OCI-LY7 (cell line): ENCODE results near the gene PXMP4.

Source experiments
- CTCF ChIP-seq: fragments of 200-600 bp; sonication (generic); conservative IDR thresholded peaks from 2 replicates; pipeline ENCODE4 v1.5.1; 2014; ENCODE audit warnings: mild to moderate bottlenecking, antibody characterized with exemption, low read length, moderate library complexity, mixed read lengths
- EZH2phosphoT487 ChIP-seq: fragments of 200-600 bp; sonication (generic); IDR thresholded peaks from 2 replicates; pipeline ENCODE4 v1.6.1; 2018; ENCODE audit warnings: low read depth, borderline replicate concordance, mild to moderate bottlenecking, mixed run types, antibody characterized with exemption, low read length, moderate library complexity, mixed read lengths

DNA sequence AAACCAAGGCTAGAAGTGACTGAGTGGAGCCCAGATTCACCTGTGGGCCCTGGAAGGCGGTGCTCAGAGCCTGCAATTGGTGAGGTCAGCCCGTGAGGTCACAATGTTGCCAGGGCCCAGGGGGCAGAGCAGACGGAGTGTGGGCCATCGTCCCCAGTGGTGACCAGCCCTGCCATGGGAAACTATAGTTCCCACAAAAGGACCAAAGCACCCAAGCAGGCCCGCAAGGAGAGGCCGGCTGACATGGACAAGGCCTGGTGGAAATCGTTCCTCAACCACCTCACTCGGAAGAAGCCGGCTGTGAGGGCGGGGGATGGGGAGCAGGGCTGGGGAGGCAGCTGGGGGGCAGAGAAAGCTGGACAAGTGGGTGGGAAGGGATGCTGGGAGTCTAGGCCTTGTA is 57.9 kb downstream of the PXMP4 start, which contains the start of gene C20orf144:
- TF ChIP-seq CTCF (no peak), EZH2phosphoT487 (no peak)
